HG03135 (cell line): ENCODE results near the gene LRRC25.
"Not testable (repeated sequence)": the region's sequence is repeated elsewhere in the genome, so short reads cannot be mapped to it uniquely, and the experiment has no call there.

Source experiments
- ATAC-seq: cut with Tn5 transposase; IDR thresholded peaks from one replicate; pipeline ENCODE4 v1.9.1; 2021; ENCODE audit warnings: mild to moderate bottlenecking, moderate library complexity; ENCODE audit not compliant: unreplicated experiment

Gene LRRC25

GRCh38 chr19:18348818-18349339 lies 48.5 kb downstream of the LRRC25 start:
- not testable (repeated sequence) for ATAC-seq

GRCh38 chr19:18348171-18348570 lies 49.3 kb downstream of the LRRC25 start:
- no peak for ATAC-seq

- no peak for ATAC-seq
These were observed 51.3 kb downstream of the LRRC25 start for GRCh38 chr19:18346091-18346490.

DNA sequence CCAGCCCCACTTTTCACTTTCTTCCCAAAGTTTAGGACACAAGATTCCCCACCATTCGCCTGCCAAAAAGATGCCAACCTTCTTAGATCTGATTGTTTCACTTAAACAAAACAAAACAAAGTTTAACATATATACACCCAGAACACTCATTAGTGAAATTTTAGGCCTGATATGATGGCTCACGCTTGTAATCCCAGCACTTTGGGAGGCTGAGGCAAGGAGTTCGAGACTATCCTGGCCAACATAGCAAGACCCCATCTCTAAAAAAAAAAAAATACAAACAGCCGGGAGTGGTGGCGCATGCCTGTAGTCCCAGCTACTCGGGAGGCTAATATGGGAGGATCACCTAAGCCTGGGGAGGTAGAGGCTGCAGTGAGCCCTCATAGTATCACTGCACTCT lies 52.1 kb downstream of the LRRC25 start:
- ATAC-seq: no peak

- no peak for ATAC-seq
These were observed 52.9 kb downstream of the LRRC25 start for GRCh38 chr19:18344582-18344950.

GRCh38 chr19:18342090-18342632 lies 55.3 kb downstream of the LRRC25 start:
- no peak for ATAC-seq
